SK-N-MC (cell line): Measurements from ENCODE around the gene TOPORS.
A peak's percentile ranks its signal among the peaks of the same experiment; 100 is the strongest.
"Not testable (repeated sequence)": the region's sequence is repeated elsewhere in the genome, so short reads cannot be mapped to it uniquely, and the experiment has no call there.

Experiments
- DNase-seq: peaks from one replicate; pipeline ENCODE4 v3.0.0-alpha.2; 2011; ENCODE audit warnings: low read depth, low spot score
- H3K27ac ChIP-seq: fragments of 200-600 bp; sonication (generic); 2 replicates; pipeline ENCODE4 v1.5.1; 2016; ENCODE audit warnings: mixed run types
- H3K36me3 ChIP-seq: fragments of 200-600 bp; sonication (generic); 2 replicates; pipeline ENCODE4 v1.6.1; 2017; ENCODE audit warnings: antibody characterized with exemption, low read length, mixed read lengths; ENCODE audit not compliant: insufficient read depth
- H3K4me3 ChIP-seq: fragments of 200-600 bp; sonication (generic); 2 replicates; pipeline ENCODE4 v1.5.1; 2016
- H3K9ac ChIP-seq: fragments of 200-600 bp; sonication (generic); 2 replicates; pipeline ENCODE4 v1.8.0; 2017; ENCODE audit warnings: mixed run types, mixed read lengths; ENCODE audit not compliant: insufficient read length
- H3K9me3 ChIP-seq: fragments of 200-600 bp; sonication (generic); 2 replicates; pipeline ENCODE4 v1.6.1; 2017; ENCODE audit warnings: low read depth, mild to moderate bottlenecking, antibody characterized with exemption, low read length, moderate library complexity, mixed read lengths
- EZH2 ChIP-seq: fragments of 200-600 bp; sonication (generic); IDR thresholded peaks from one replicate; pipeline ENCODE4 v1.6.1; 2017; ENCODE audit warnings: antibody characterized with exemption
- FOXP2 ChIP-seq: optimal IDR thresholded peaks from 2 replicates; pipeline ENCODE3; 2011; ENCODE audit warnings: mild to moderate bottlenecking, moderate library complexity; ENCODE audit not compliant: insufficient read depth; ENCODE audit errors: extremely low read length, control extremely low read depth
- POLR2AphosphoS5 ChIP-seq: IDR thresholded peaks from 2 replicates; pipeline ENCODE4 v1.6.1; 2012; ENCODE audit warnings: mild to moderate bottlenecking, low read depth, low read length, borderline replicate concordance

TOPORS gene

GRCh38 chr9:32550562-32551275, 1.7 kb downstream of the TOPORS start:
- Histone ChIP-seq H3K9ac (peak overlapping the region; percentile 98), H3K36me3 (peaks cover 27% of the 10 kb centered on the region), H3K9me3 (no peaks in the 10 kb centered on the region), H3K27ac (peak overlapping the region; percentile 97), H3K4me3 (peak overlapping the region; percentile 97)
- peak; percentile 71 for DNase-seq
- peak; percentile 64; the same call in 1 of the 2 replicates for TF ChIP-seq POLR2AphosphoS5
- no peak for TF ChIP-seq EZH2
- no peak for TF ChIP-seq FOXP2

- no peak for TF ChIP-seq EZH2
- no peak for TF ChIP-seq POLR2AphosphoS5
- TF ChIP-seq FOXP2 = no peak
- Histone ChIP-seq H3K36me3 (peaks cover 27% of the 10 kb centered on the region), H3K9ac (peak overlapping the region; percentile 98), H3K27ac (no peak overlapping the region), H3K9me3 (no peaks in the 10 kb centered on the region), H3K4me3 (peak overlapping the region; percentile 97)
- no peak for DNase-seq
Observed at GRCh38 chr9:32550150-32550561, 2.2 kb downstream of the TOPORS start.

- H3K9ac ChIP-seq, H3K9me3 ChIP-seq, DNase-seq, H3K27ac ChIP-seq, H3K4me3 ChIP-seq: not testable (repeated sequence)
- H3K36me3 ChIP-seq = peaks cover 39% of the 10 kb centered on the region
Observed at GRCh38 chr9:32548213-32548612, 4.2 kb downstream of the TOPORS start.

GRCh38 chr9:32545884-32546283, 6.5 kb downstream of the TOPORS start:
- Histone ChIP-seq H3K9ac (no peak overlapping the region), H3K36me3 (peaks cover 60% of the 10 kb centered on the region), H3K9me3 (no peaks in the 10 kb centered on the region), H3K27ac (no peak overlapping the region), H3K4me3 (no peak overlapping the region)
- TF ChIP-seq POLR2AphosphoS5 (no peak), EZH2 (no peak), FOXP2 (no peak)
- DNase-seq = no peak

GRCh38 chr9:32543047-32543446, 9.3 kb downstream of the TOPORS start:
- TF ChIP-seq FOXP2 = no peak
- TF ChIP-seq POLR2AphosphoS5 = no peak
- TF ChIP-seq EZH2 = no peak
- peaks cover 56% of the 10 kb centered on the region for H3K36me3 ChIP-seq

GRCh38 chr9:32533816-32534215, 18.6 kb downstream of the TOPORS start:
- peaks cover 19% of the 10 kb centered on the region for H3K36me3 ChIP-seq
- DNase-seq = no peak
- H3K9ac ChIP-seq = no peak overlapping the region
- H3K27ac ChIP-seq = no peak overlapping the region
- H3K9me3 ChIP-seq = 0 out of 2 replicates have a peak, but pooled peaks cover 3% of the 10 kb centered on the region
- no peak for TF ChIP-seq FOXP2
- TF ChIP-seq POLR2AphosphoS5 = no peak
- TF ChIP-seq EZH2 = no peak
- no peak overlapping the region for H3K4me3 ChIP-seq

More at GRCh38 chr9:32543047-32543446, 9.3 kb downstream of the TOPORS start:
- no peak for DNase-seq
- Histone ChIP-seq H3K27ac (no peak overlapping the region), H3K9ac (no peak overlapping the region), H3K4me3 (no peak overlapping the region), H3K9me3 (no peaks in the 10 kb centered on the region)

GRCh38 chr9:32533336-32533735, 19.1 kb downstream of the TOPORS start:
- DNase-seq = no peak
- Histone ChIP-seq H3K36me3 (peaks cover 19% of the 10 kb centered on the region), H3K9me3 (0 out of 2 replicates have a peak, but pooled peaks cover 3% of the 10 kb centered on the region), H3K4me3 (no peak overlapping the region), H3K27ac (no peak overlapping the region), H3K9ac (no peak overlapping the region)
- TF ChIP-seq POLR2AphosphoS5 = no peak
- TF ChIP-seq FOXP2 = no peak
- no peak for TF ChIP-seq EZH2

- no peak for TF ChIP-seq POLR2AphosphoS5
- no peak for TF ChIP-seq EZH2
- TF ChIP-seq FOXP2 = no peak
- Histone ChIP-seq H3K9ac (peak overlapping the region; percentile 79), H3K36me3 (peaks cover 8% of the 10 kb centered on the region), H3K27ac (peak overlapping the region; percentile 74), H3K4me3 (peak overlapping the region; percentile 98), H3K9me3 (0 out of 2 replicates have a peak, but pooled peaks cover 3% of the 10 kb centered on the region)
- no peak for DNase-seq
Observed at GRCh38 chr9:32526707-32527048, 25.7 kb downstream of the TOPORS start.
